K562 (cell line): Measurements from ENCODE around the gene SYDE1.

Experiments
- ADNP ChIP-seq: fragments of 200-800 bp; sonication (Bioruptor generic); IDR thresholded peaks from 2 replicates; pipeline ENCODE4 v1.6.1; 2016; ENCODE audit warnings: missing genetic modification characterization, missing compliant biosample characterization
- EP300 ChIP-seq: IDR thresholded peaks from 2 replicates; pipeline ENCODE4 v1.6.1; 2012; ENCODE audit warnings: low read length, improper control_type of control experiment
- HMGN3 ChIP-seq: IDR thresholded peaks from 2 replicates; pipeline ENCODE4 v1.6.1; 2011; ENCODE audit warnings: borderline replicate concordance, low read depth, mild to moderate bottlenecking, mixed read lengths, low read length; ENCODE audit not compliant: insufficient read length; ENCODE audit errors: extremely low read depth
- NFRKB ChIP-seq: fragments of 450-650 bp; IDR thresholded peaks from 2 replicates; pipeline ENCODE4 v1.6.1; 2016; ENCODE audit warnings: low read depth
- POLR2A ChIP-seq: fragments of 450-650 bp; conservative IDR thresholded peaks from 2 replicates; pipeline ENCODE4 v1.6.1; 2016
- RAD21 ChIP-seq, 2 experiments: fragments of 250-450 bp in 1 of 2; fragments of 450-650 bp in 1 of 2; sonication (Bioruptor Pico) in 1 of 2; formaldehyde crosslinking in 1 of 2; IDR thresholded peaks in 1 of 2; conservative IDR thresholded peaks in 1 of 2; 2 replicates each; pipeline versions ENCODE4 v1.4.0 to v1.8.0; 2020 to 2022; ENCODE audit warnings: mild to moderate bottlenecking in 2 of 2, moderate library complexity in 1 of 2
- TF ChIP-seq, protein P1 (sequence below), 2 experiments: fragments of 450-650 bp; formaldehyde crosslinking in 1 of 2; IDR thresholded peaks; 2 replicates each; pipeline versions ENCODE4 v1.4.0 to v1.6.1; 2014 to 2020; ENCODE audit warnings: mild to moderate bottlenecking in 2 of 2, borderline replicate concordance in 1 of 2, low read depth in 1 of 2

DNA sequence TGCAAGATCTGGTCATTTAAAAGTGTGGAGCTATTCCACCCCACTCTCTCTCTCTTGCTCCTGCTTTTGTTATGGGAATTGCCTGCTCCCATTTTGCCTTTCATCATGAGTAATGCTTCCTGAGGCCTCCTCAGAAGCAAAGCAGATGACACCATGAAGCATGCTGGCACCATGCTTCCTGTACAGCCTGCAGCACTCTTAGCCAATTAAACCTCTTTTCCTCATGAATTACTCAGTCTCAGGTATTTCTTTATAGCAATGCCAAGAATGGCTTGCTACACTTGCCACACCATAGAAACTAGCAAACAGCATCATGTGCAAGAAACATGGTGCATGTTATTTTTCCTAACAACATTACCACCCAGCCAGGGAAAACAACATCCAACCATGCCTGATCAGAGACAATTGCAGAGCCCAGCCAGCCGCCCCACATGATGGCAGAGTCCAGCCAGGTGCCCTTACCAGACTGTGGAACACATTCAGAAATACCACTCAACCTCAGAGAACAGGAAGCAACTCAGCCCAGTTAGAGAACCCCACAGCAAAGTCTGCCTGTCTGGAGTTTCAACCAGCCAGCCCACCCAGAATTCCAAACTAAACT is 36.9 kb downstream of the SYDE1 start:
- TF ChIP-seq ADNP (tag) (no peak), RAD21 (CRISPR knock-in tag; conservative IDR thresholded peaks at IDR 0.05 in 1 of 2, IDR thresholded peaks at IDR 0.05 in 1 of 2) (no peak), NFRKB (no peak), POLR2A (no peak), EP300 (no peak), HMGN3 (no peak)
- TF ChIP-seq, protein P1, sequence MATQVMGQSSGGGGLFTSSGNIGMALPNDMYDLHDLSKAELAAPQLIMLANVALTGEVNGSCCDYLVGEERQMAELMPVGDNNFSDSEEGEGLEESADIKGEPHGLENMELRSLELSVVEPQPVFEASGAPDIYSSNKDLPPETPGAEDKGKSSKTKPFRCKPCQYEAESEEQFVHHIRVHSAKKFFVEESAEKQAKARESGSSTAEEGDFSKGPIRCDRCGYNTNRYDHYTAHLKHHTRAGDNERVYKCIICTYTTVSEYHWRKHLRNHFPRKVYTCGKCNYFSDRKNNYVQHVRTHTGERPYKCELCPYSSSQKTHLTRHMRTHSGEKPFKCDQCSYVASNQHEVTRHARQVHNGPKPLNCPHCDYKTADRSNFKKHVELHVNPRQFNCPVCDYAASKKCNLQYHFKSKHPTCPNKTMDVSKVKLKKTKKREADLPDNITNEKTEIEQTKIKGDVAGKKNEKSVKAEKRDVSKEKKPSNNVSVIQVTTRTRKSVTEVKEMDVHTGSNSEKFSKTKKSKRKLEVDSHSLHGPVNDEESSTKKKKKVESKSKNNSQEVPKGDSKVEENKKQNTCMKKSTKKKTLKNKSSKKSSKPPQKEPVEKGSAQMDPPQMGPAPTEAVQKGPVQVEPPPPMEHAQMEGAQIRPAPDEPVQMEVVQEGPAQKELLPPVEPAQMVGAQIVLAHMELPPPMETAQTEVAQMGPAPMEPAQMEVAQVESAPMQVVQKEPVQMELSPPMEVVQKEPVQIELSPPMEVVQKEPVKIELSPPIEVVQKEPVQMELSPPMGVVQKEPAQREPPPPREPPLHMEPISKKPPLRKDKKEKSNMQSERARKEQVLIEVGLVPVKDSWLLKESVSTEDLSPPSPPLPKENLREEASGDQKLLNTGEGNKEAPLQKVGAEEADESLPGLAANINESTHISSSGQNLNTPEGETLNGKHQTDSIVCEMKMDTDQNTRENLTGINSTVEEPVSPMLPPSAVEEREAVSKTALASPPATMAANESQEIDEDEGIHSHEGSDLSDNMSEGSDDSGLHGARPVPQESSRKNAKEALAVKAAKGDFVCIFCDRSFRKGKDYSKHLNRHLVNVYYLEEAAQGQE (IDR thresholded peaks at IDR 0.05; ENCODE audit: borderline replicate concordance): no peak
- TF ChIP-seq, protein P1 (CRISPR knock-in tag; IDR thresholded peaks at IDR 0.05; ENCODE audit: low read depth): no peak
